ENCODE data around the gene HRAS. TPM values are rescaled to one million over a fixed set of nuclear protein-coding genes. Genes with fewer than 3 reads are reported as not detected.
A peak's percentile ranks its signal among the peaks of the same experiment; 100 is the strongest.

Gene HRAS
- polyA plus RNA-seq, 3 donors = 10.1 to 32.9 (median 10.3) TPM

DNA sequence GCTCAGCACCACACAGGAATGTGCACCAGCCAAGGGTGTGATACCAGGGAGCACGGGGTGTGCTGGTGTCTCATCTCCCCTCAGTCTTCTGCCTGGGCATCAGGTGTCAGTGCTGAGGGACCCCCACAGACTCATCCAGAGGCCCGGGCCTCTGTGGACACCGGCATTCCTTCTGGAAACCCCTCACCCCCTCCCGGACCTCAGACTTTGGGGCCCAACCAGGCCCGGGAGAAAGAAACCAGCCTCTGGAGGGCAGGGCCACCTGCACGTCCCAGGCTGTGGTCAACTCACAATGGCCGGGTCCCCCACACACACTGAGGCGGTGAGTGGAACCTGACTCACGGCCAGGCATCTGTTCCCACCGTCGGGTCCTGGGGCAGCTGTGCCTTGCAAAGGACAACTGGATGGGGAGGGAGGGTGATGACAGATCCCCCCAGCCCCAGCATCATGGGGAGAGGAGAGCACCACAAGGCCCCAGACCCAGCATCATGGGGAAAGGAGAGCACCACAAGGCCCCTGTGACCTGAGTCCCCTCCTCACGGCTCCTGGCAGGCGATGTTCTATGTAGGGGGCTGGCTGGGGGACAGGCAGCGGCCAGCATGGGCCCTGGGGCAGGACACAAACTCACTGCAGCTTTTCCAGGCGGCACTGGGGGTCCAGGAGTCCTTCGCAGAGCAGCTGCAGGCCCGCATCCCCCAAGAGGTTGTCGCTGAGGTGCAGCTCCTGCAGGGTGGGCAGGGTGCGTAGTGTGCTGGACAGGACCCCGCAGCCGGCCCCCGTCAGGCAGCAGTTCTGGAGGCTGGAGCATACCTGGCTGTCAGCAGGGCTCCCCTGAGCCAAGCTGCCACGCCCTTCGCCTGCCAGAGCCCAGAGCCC is 35.9 kb downstream of the HRAS start:
- Mint-ChIP-seq H3K9me3 (no peaks in the 10 kb centered on the region), H3K4me3 (no peak overlapping the region), H3K4me1 (peaks cover 31% of the 10 kb centered on the region), H3K27ac (peak overlapping the region in 4 of 7 donors; percentile 18 to 46 (median 27)), H3K27me3 (ENCODE audit: low read depth in 3 of 3) (peaks cover 0 to 6% (median 0%) of the 10 kb centered on the region in 3 donors), H3K36me3 (peaks cover 62 to 75% of the 10 kb centered on the region in 2 donors)
- over 99% methylated on average over 19 of the region's 24 CpGs for WGBS (ENCODE audit: insufficient coverage)
- no peak overlapping the region for H3K4me3 ChIP-seq (replicated peaks in 1 of 3; ENCODE audit: low read depth in 2 of 3, low read length in 3 of 3)
- no peaks in the 10 kb centered on the region for H3K9me3 ChIP-seq (replicated peaks in 1 of 2; ENCODE audit: control insufficient read depth in 1 of 2, insufficient read depth in 1 of 2, low read length in 2 of 2)
- H3K9ac ChIP-seq (ENCODE audit: insufficient read depth, low read length, poor library complexity, severe bottlenecking) = no peak overlapping the region
- H3K4me1 ChIP-seq (ENCODE audit: control insufficient read depth in 1 of 2, insufficient read depth in 2 of 2, low read length in 2 of 2) = peaks cover 33 to 40% of the 10 kb centered on the region in 2 donors
- H4K20me1 ChIP-seq (ENCODE audit: insufficient read depth, low read length) = peaks cover 89% of the 10 kb centered on the region
- H3K79me2 ChIP-seq (ENCODE audit: insufficient read depth, low read length) = peaks cover 75% of the 10 kb centered on the region
- H3K36me3 ChIP-seq (replicated peaks in 1 of 2; ENCODE audit: control insufficient read depth in 1 of 2, insufficient read depth in 2 of 2, low read length in 2 of 2) = peaks cover 71 to 77% of the 10 kb centered on the region in 2 donors
- H3K4me2 ChIP-seq (replicated peaks; ENCODE audit: extremely low read depth, low read length, poor library complexity, severe bottlenecking) = no peak overlapping the region
- no peaks in the 10 kb centered on the region for H3K27me3 ChIP-seq (ENCODE audit: control insufficient read depth in 2 of 2, insufficient read depth in 2 of 2, low read length in 2 of 2)
- TF ChIP-seq, protein P1, sequence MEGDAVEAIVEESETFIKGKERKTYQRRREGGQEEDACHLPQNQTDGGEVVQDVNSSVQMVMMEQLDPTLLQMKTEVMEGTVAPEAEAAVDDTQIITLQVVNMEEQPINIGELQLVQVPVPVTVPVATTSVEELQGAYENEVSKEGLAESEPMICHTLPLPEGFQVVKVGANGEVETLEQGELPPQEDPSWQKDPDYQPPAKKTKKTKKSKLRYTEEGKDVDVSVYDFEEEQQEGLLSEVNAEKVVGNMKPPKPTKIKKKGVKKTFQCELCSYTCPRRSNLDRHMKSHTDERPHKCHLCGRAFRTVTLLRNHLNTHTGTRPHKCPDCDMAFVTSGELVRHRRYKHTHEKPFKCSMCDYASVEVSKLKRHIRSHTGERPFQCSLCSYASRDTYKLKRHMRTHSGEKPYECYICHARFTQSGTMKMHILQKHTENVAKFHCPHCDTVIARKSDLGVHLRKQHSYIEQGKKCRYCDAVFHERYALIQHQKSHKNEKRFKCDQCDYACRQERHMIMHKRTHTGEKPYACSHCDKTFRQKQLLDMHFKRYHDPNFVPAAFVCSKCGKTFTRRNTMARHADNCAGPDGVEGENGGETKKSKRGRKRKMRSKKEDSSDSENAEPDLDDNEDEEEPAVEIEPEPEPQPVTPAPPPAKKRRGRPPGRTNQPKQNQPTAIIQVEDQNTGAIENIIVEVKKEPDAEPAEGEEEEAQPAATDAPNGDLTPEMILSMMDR (IDR thresholded peaks at IDR 0.05) = no peak
- peak overlapping the region in 1 of 2 donors; percentile 100 for H3K27ac ChIP-seq (ENCODE audit: low read depth in 1 of 2, low read length in 2 of 2)
- H2AFZ ChIP-seq (ENCODE audit: insufficient read depth, low read depth, low read length, poor library complexity, severe bottlenecking) = no peak overlapping the region
- DNase-seq = no peak
- intact Hi-C loops (cut with micrococcal nuclease) = loop anchor here in 1 of 2 donors (10.0 kb wide), 1 partner anchor 295 kb away; the partner anchor contains the start of genes BET1L and RIC8A

DNA sequence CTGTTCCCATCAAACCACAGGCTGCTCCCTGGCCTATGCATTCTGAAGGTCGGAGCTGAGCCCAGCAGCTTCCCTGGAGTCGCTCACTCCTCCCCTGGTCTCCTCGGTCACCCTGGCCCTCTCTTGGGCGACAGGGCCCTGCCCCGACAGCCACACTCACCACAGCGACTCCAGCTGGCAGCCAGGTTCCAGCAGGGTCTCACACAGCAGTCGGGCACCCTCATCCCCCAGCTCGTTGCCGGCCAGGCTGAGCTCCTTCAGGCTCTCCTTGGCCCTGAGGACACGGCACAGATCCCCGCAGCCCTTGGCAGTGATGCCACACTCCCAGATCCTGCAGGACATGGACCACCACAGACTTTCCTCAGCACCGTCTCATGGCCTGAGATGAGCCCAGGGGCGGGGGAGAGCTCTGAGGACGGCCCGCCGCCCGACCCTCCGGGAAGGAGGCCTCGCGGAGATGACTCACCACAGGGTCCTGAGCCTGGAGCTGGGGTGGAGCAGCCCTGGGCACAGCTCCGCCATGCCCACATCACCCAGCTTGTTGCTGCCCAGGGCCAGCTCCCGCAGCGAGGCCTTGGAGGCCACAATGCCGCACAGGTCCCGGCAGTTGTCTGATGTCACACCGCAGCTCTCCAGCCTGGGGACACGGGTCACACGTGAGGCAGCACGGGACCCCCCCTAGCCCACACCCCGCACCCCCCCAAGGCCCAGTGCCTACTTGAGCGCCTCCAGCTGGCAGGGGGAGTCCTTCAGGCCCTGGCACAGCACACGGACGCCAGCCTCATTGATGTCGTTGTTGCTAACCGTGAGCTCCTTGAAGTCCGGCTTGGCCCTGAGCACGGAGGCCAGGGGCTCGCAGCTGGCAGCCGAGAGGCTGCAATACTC is 36.8 kb downstream of the HRAS start:
- DNase-seq = no peak
- H3K27ac Mint-ChIP-seq = peak overlapping the region in 6 of 7 donors; percentile 11 to 82 (median 66)
- Histone ChIP-seq H2AFZ (ENCODE audit: insufficient read depth, low read depth, low read length, poor library complexity, severe bottlenecking) (no peak overlapping the region), H3K9ac (ENCODE audit: insufficient read depth, low read length, poor library complexity, severe bottlenecking) (no peak overlapping the region), H3K79me2 (ENCODE audit: insufficient read depth, low read length) (peaks cover 66% of the 10 kb centered on the region), H3K27me3 (ENCODE audit: control insufficient read depth in 2 of 2, insufficient read depth in 2 of 2, low read length in 2 of 2) (no peaks in the 10 kb centered on the region), H4K20me1 (ENCODE audit: insufficient read depth, low read length) (peaks cover 97% of the 10 kb centered on the region), H3K4me3 (replicated peaks in 1 of 3; ENCODE audit: low read depth in 2 of 3, low read length in 3 of 3) (no peak overlapping the region), H3K27ac (ENCODE audit: low read depth in 1 of 2, low read length in 2 of 2) (peak overlapping the region in 1 of 2 donors; percentile 100), H3K4me2 (replicated peaks; ENCODE audit: extremely low read depth, low read length, poor library complexity, severe bottlenecking) (no peak overlapping the region), H3K4me1 (ENCODE audit: control insufficient read depth in 1 of 2, insufficient read depth in 2 of 2, low read length in 2 of 2) (peaks cover 28 to 31% of the 10 kb centered on the region in 2 donors), H3K9me3 (replicated peaks in 1 of 2; ENCODE audit: control insufficient read depth in 1 of 2, insufficient read depth in 1 of 2, low read length in 2 of 2) (no peaks in the 10 kb centered on the region), H3K36me3 (replicated peaks in 1 of 2; ENCODE audit: control insufficient read depth in 1 of 2, insufficient read depth in 2 of 2, low read length in 2 of 2) (peaks cover 78 to 86% of the 10 kb centered on the region in 2 donors)
- H3K9me3 Mint-ChIP-seq = no peaks in the 10 kb centered on the region
- H3K4me1 Mint-ChIP-seq = peaks cover 29% of the 10 kb centered on the region
- WGBS (ENCODE audit: insufficient coverage) = 95% methylated on average over 36 of the region's 39 CpGs
- TF ChIP-seq, protein P1 (IDR thresholded peaks at IDR 0.05) = no peak
- peaks cover 0 to 6% (median 0%) of the 10 kb centered on the region in 3 donors for H3K27me3 Mint-ChIP-seq (ENCODE audit: low read depth in 3 of 3)
- intact Hi-C loops (cut with micrococcal nuclease) = no loop called here
- no peak overlapping the region for H3K4me3 Mint-ChIP-seq
- H3K36me3 Mint-ChIP-seq = peaks cover 65 to 81% of the 10 kb centered on the region in 2 donors

Data from CD14-positive monocyte (primary cell).